Fibroblast of skin of right quadriceps (primary cell): Measurements from ENCODE around the gene REPS2.

Experiments
- DNase-seq: peaks from one replicate; pipeline ENCODE4 v3.0.0-alpha.2; 2013

REPS2 gene

GRCh38 chrX:17007134-17007768 lies 60.8 kb downstream of the REPS2 start:
- peak; percentile 29 for DNase-seq

DNA sequence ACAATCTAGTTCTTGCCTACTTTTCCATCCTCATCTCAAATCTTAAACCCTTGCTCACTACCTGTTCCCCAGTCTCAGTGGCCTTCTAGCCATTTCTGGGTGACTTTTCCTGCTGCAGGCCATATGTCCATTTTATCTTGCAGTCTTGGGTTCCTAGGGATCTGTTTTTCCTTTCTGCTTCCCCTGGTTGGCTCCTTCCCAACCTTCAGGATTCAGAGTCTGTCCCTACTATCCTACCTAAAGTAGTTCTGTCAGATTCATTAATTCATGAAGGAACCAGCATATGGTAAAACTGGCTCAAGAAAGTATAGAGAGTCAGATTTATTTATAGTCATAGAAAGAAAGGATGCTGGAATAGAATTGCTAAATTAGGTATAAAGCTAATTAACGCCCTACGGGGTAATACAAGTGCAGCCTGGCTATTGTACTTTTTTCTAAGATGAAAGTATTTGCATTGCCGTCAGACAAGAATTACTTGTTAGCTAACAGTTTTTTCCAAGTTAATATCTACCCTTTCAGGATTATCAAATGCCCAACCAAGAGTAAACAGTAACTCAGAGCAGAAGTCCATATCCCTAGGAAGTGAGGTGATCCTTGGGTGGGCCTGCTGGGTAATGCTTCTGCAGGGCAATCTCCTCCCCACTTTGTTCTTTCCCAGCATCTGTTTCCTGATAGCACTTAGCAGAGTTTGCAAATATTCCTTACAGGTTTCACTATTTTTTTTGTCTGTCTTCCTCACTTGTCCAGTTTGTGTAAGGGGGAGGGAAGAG lies 63.6 kb downstream of the REPS2 start:
- DNase-seq, result no peak

GRCh38 chrX:17012465-17012864 lies 66.0 kb downstream of the REPS2 start:
- DNase-seq, result no peak

GRCh38 chrX:17014216-17014615 lies 67.8 kb downstream of the REPS2 start:
- DNase-seq, result no peak

DNA sequence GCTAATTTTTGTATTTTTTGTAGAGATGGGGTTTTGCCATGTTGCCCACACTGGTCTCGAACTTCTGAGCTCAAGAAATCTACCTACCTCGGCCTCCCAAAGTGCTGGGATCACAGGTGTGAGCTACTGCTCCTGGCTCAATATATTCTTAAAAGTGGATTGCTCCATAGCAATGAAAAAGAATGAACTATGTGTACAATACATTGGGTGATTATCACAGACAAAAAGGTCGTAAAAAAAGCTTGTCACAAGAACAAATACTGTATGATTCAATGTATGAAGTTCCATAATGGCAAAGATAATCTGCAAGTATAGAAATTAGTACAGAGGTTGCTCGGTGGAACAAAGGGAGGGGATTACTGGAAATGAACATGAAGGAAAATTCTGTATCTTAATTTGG lies 70.7 kb downstream of the REPS2 start:
- DNase-seq, result no peak

DNA sequence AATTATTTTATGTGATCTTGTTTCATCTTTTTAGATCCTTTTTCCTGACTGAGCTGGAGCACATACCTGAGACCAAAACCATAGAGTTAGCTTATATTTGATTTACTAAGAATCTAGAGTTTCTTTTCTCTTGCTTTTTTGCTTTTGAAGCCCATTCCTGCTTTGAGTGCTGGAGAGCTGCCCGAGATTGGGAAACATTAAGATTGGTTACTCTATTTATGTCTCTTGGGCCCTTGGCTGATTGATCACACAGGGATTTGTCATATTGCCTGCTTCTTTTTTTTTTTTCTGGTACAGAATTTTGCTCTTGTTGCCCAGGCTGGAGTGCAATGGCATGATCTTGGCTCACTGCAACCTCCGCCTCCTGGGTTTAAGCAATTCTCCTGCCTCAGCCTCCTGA lies 73.9 kb downstream of the REPS2 start:
- no peak for DNase-seq

DNA sequence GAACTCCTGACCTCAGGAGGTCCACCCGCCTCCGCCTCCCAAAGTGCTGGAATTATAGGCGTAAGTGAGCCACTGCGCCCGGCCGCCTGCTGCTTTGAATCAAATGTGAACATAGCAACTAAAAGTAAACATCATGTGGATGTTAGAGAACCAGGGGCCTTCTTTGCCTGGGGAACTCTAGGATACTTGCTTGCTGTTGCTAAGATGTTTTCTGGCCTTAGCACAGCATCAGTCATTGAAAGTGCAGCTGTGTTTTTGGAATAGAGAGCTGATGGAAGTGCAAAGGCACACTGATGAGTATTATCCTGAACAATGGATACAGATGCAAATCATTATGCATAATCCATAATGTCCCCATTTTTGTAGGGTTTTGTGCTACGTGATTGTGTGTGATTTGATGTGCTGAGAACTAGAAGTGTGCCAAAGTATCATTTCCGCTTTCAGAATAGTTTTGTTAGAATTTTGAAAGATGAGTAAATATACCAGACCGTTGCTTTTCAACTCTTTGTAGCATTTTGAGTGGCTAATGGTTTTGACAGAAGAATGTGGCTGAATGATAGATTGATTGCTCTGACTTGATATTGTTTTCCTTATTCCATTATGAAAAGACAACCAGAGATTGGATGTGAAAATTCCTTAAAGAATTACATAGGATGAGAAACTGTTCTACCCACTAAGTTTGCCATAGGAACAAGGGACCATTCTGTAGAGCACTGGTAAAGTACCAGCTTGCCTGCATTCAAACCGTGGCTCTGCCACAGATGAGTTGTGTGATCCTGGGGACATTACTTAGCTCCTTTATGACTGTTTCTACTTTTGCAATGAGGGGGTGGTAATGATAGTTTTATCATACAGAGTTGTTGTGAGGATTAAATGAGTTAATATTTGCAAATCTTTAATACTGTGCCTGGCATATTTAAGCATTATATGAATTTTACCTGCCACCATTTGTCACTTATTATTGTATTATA lies 74.7 kb downstream of the REPS2 start:
- no peak for DNase-seq

DNA sequence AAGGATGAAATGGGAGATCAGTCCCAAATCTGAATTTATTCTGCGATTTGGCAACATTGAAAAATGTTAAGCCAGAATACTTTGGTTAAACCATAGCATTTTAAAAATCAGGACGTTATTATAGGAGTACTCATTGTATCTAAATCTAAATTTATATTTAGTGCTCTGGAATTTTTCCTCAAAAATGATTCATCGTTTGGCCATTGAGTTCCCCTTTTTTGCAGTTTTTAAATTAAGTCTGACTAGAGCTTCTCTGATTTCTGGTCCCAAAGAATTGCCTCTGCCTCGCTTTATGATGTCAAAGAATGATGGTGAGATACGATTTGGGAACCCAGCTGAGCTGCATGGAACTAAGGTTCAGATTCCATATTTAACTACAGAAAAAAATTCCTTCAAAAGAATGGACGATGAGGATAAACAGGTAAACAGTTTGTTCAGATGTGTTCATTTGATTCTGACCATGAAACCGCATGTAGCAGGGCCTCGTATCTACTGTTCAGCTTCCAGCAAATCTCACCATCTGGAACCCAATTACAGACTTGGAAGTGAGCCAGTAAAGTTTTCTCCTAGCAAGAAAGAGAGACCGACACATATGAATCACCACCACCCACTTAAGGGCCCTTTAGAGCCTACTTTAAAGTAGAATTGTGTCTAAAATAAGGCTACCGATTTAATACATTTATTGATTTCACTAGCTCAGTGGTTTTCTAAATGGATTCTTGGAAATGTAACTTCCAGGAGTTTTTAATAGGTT lies 75.6 kb downstream of the REPS2 start:
- peak; percentile 83 for DNase-seq

- DNase-seq, result no peak
Measured at GRCh38 chrX:17023661-17024060, 77.2 kb downstream of the REPS2 start.

GRCh38 chrX:17024886-17025285 lies 78.4 kb downstream of the REPS2 start:
- DNase-seq, result no peak

DNA sequence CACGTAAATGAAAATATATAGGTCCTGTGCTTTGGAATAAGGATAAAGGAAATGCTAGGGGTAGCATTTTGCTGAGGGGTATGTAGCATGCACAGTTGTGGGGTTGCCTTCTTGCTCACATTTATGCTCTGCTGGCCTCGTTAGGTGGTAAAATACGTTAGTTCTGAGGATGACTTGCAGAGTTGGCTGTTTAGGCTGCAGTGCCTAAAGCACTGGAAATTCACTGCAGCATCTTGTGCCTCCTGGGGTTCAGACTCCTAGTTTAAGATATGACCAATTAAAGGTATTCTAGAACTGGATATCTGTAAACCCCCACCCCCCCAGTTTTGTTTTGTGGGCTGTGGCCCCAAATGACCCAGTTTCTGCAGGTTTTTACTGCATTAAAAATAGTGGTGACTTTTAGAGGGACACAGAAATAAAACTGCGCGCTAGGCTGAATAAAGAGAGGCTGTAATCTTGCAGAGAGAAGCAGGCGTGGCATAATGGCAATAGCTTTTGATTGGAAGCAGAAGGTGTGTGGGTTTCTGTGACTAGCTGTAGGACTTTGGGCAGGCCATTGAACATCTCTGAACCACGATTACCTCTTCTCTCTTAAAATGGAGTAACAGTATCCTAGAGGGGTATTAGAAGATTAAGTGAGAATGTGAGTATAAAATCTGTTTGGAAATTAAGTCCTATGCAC lies 79.3 kb downstream of the REPS2 start:
- no peak for DNase-seq

- DNase-seq, result no peak
Measured at GRCh38 chrX:17027931-17028330, 81.5 kb downstream of the REPS2 start.

GRCh38 chrX:17028356-17028755 lies 81.9 kb downstream of the REPS2 start:
- DNase-seq, result no peak

DNA sequence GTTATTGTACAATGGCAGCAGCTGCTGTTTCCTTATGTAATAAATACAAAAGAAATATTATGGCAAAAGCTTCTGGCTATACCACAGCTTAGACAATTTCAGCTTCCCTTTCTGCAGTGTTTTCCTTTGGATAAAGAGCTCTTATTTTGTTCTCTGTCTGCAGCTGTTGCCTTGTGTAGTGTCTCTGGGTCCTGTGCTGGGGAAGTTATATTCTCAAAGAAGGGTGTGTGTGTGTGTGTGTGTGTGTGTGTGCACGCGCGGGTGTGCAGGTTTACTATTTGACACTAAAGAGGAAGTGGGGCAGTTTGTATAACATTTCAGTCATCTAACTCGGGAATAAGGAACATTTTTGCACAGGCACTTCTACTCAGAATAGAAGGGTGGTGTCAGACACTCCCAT lies 83.6 kb downstream of the REPS2 start:
- no peak for DNase-seq

DNA sequence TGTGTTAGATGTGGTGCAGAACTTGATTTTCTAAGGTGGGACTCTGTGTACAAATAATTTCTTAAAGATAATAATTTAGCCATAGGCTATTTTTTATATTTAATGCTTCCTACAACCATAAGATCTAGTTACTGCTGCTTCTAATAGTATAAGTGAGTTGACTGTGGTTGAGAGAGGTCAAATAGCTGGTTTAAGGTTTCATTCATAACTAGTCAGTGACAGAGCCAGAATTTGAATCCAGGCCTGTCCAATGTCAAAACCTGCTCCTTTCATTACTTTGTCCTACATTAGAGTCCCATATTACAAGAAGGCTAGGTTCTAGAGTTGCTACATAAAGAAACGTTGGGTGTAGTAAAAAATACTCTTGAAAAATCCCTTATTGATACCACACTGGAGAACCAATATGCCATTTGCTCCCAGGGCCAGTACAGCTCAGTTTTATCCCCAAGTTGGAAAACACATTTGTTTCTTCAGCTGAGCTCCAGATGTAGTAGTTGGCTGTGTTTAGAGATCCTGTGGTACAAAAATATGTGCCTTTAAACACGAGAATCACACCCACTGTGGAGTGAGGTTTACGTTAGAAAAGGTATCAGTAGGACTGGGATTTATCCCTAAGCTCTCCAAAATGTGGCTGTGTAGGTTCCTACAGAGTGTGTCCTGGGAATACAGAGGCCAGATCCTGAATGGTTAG lies 84.3 kb downstream of the REPS2 start:
- DNase-seq, result peak; percentile 32

DNA sequence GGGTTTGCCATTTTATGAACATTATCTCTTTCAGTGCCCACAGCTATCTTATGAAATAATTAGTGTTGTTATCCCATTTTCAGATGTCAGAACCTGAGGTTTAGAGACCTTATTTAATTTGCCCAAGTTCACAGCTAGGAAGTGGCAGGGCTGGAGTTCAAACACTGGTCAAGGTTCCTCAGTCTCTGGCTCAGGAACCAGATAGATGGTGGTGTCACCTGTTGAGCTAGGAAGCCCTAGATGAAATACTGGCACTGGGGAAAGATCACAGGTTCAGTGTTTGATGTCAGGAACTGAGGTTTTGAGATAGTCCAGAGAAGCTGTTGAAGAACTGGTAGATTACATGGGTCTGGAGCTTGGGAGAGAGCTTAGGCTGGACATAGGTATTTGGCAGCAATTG lies 85.4 kb downstream of the REPS2 start:
- DNase-seq, result no peak

GRCh38 chrX:17032351-17032750 lies 85.9 kb downstream of the REPS2 start:
- DNase-seq, result peak; percentile 43

DNA sequence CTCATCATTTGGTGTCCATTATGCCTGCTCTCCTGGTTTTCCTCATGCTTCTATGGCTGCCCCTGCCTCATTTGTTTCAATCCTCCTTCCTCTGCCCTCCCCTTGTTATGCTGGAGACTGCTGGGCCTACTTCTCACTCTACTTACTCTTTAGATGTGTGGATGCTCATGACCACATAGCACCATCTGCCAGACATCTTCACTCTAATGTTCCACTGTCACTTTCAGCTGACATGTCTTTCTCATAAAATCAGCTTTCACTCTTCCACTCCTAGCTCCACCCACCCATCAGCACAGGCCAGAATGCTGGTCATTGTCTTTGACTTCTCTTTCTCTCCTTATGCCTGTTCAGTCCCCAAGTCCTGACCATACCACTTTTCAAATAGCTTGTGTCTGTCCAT lies 86.8 kb downstream of the REPS2 start:
- DNase-seq, result no peak

DNA sequence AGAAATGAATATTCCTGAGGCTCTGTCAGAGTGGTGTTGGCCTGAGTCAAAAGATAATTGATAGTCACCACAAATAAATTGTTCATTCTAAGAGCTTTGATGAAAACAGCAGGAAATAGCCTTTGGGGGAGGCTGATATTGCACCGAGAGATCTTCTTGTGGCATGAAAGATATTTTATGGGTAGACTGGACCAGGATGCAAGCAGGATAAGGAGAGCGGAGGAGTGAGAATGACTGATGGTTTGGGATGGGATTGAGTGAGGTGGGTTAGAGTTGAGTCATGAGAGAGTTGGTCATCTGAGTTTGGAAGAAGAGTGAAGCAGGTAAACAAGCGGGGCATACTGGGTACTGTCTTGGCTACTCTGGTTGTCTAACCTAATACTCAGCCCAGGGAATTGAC lies 88.7 kb downstream of the REPS2 start:
- DNase-seq, result no peak

DNA sequence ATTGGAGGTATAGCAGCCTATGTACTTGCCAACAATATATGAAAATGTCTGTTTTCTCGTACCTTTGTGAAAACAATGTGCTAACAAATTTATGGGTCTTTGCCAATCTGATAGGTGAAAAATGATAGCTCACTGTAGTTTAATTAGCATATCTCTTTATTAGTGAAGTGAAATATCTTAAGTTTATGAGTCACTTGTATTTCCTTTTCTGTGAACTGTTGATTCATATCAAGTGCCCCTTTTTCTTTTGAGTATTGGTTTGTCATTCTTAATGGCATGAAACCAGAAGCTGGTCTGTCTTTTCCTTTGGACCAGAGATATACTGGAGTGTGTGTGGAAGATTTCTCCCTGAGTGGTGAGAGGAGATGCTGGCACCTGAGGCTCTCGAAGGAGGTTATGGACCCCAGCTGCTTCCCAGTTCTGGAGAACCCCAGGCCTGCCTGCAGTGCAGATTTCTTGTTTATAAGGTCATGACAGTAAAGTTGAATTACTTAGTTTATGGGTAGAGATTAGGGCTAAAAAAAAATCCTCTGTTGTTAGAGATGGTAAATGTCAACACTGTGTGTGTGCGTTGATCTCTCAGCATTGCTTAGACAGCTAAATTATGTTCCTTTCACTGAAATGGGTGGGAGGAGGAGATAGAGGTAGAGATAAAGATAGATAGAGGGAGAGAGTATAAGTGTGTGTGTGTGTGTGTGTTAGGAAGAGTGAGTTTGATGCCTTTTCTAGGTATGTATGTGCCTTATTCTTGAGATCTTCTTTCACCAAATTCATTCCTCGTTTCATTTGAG lies 89.9 kb downstream of the REPS2 start:
- DNase-seq, result no peak

- no peak for DNase-seq
Measured at GRCh38 chrX:17038277-17038676, 91.8 kb downstream of the REPS2 start.
